Left lung (tissue), 10 donors: Measurements from ENCODE around the gene MAU2. TPM values are rescaled to one million over a fixed set of nuclear protein-coding genes. Genes with fewer than 3 reads are reported as not detected.

Source experiments
- ATAC-seq: fragments of 200-7000 bp; cut with Tn5 transposase; one replicate; pipeline ENCODE4 v1.9.1; 2020; ENCODE audit warnings: moderate library complexity
- DNase-seq, 4 donors: peaks; one replicate each; pipeline ENCODE4 v3.0.0-alpha.2; 2013 to 2020
- H3K27ac ChIP-seq, 2 donors: fragments of 200-600 bp; sonication (generic) in 1 of 2; one replicate each; pipeline versions ENCODE4 v1.5.0 to v1.8.0; 2020 to 2021
- H3K27me3 ChIP-seq, 2 donors: fragments of 200-600 bp; sonication (generic) in 1 of 2; one replicate each; pipeline versions ENCODE4 v1.5.0 to v1.8.0; 2020 to 2021
- H3K36me3 ChIP-seq, 2 donors: fragments of 200-600 bp; sonication (generic) in 1 of 2; one replicate each; pipeline versions ENCODE4 v1.5.0 to v1.8.0; 2020 to 2021
- H3K4me1 ChIP-seq, 2 donors: fragments of 200-600 bp; one replicate each; pipeline ENCODE4 v1.8.0; 2021
- H3K4me3 ChIP-seq, 2 donors: fragments of 200-600 bp; sonication (generic) in 1 of 2; one replicate each; pipeline versions ENCODE4 v1.5.0 to v1.8.0; 2020 to 2021; ENCODE audit warnings: mild to moderate bottlenecking in 1 of 2
- H3K9me3 ChIP-seq, 2 donors: fragments of 200-600 bp; sonication (generic) in 1 of 2; one replicate each; pipeline versions ENCODE4 v1.5.0 to v1.8.0; 2020 to 2021
- intact Hi-C, 2 donors: fragments of 100-400 bp; cut with DNase I; formaldehyde crosslinking; loops; one replicate each; pipeline versions ENCODE4 v1.11.2 to v1.14.2; 2022
- polyA plus RNA-seq, 6 donors: library from polyadenylated mRNA; unstranded; fragments of 120-200 nt; gene quantifications; one replicate each; pipeline ENCODE4 v1.2.1, GENCODE V29; 2013; ENCODE audit not compliant: insufficient read length in 6 of 6
- total RNA-seq, 2 donors: library from RNA; stranded (reverse); fragmentation: NEBNext Ultra II Directional; extraction: Animal tissue kit (Norgen Biotek cat#: 25700); gene quantifications; one replicate each; pipeline ENCODE4 v1.2.1, GENCODE V29; 2021
- TF ChIP-seq, protein P1 (sequence below), 2 donors: fragments of 200-600 bp; sonication (generic) in 1 of 2; IDR thresholded peaks; one replicate each; pipeline versions ENCODE4 v1.5.0 to v1.8.0; 2021; ENCODE audit warnings: antibody characterized with exemption in 2 of 2
- donor health status: DM: no; HTN: yes; CAD: no.
- donor health status: DM: no; HTN: no; CAD: no.

MAU2 gene
- total and polyA plus RNA-seq, 8 donors = 46.7 to 80.3 (median 65.3) TPM

DNA sequence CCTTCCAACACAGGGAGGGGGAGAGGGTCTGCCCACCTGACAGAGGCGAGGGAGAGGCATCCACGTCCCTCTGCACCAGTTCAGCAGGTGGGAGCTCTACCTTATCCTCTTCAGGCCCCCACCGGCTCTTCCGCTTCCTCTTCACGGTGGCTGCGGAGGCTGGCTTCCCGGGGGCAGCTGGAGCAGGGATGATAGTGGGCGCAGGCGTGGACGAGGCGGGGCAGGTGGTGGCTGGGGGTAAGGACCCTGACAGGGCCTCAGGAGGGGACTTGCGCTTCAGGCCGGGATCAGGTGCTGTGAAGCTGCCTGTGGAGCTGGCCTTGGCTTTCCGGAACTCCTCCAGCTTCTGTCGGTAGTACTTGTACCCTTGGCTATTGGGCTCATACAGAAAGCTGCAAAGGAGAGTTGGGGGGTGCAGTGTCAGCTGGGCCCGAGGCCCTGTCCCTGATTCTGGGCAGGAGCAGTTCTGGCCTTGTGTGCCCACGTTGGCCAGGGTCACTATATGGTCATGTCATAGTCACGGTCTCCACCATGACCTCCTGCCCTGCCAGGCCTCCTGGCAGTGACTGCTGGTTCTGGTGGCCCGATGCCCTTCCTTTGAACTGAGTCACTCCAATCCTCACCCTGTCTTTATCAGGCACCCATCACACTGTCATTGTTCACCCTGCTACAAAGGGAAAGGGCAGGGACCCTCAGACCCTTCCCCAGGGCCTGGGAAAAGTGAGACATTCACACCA lies 23.5 kb upstream of the MAU2 start:
- peaks cover 0 to 95% of the 10 kb centered on the region in 2 donors for H3K36me3 ChIP-seq
- no peak for ATAC-seq

DNA sequence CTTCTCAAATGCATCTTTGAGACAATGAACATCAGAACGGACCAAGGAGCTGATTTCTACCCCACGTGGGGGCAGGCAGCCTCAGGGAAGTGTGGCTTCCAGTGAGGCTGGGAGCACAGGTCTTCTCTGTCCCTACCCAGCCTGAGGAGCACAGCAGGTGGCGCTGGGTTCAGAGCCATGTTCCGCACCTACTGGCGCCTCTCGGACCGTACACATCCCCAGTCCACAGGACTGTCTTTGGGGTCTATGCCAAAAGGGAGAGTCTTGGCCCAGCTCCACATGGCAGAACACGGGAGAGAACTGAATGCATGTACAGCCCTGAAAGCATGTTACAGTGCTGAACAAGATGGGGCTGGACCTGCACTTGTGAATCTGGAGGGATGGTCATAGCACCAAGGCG lies 22.9 kb upstream of the MAU2 start:
- intact Hi-C loops = no loop called here
- no peaks in the 10 kb centered on the region for H3K27me3 ChIP-seq
- no peak for ATAC-seq
- peaks cover 0 to 95% of the 10 kb centered on the region in 2 donors for H3K36me3 ChIP-seq
- no peak for DNase-seq
- no peak overlapping the region for H3K4me3 ChIP-seq
- TF ChIP-seq, protein P1, sequence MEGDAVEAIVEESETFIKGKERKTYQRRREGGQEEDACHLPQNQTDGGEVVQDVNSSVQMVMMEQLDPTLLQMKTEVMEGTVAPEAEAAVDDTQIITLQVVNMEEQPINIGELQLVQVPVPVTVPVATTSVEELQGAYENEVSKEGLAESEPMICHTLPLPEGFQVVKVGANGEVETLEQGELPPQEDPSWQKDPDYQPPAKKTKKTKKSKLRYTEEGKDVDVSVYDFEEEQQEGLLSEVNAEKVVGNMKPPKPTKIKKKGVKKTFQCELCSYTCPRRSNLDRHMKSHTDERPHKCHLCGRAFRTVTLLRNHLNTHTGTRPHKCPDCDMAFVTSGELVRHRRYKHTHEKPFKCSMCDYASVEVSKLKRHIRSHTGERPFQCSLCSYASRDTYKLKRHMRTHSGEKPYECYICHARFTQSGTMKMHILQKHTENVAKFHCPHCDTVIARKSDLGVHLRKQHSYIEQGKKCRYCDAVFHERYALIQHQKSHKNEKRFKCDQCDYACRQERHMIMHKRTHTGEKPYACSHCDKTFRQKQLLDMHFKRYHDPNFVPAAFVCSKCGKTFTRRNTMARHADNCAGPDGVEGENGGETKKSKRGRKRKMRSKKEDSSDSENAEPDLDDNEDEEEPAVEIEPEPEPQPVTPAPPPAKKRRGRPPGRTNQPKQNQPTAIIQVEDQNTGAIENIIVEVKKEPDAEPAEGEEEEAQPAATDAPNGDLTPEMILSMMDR (IDR thresholded peaks at IDR 0.05) = no peak
- H3K27ac ChIP-seq = no peak overlapping the region
- peaks cover 0 to 3% of the 10 kb centered on the region in 2 donors for H3K9me3 ChIP-seq
- H3K4me1 ChIP-seq = no peaks in the 10 kb centered on the region

More for the DNA sequence above, 23.5 kb upstream of the MAU2 start:
- Histone ChIP-seq H3K9me3 (peaks cover 0 to 6% of the 10 kb centered on the region in 2 donors), H3K4me1 (no peaks in the 10 kb centered on the region), H3K27me3 (no peaks in the 10 kb centered on the region), H3K4me3 (no peak overlapping the region), H3K27ac (no peak overlapping the region)
- intact Hi-C loops = no loop called here
- no peak for DNase-seq
- TF ChIP-seq, protein P1 (IDR thresholded peaks at IDR 0.05) = no peak

DNA sequence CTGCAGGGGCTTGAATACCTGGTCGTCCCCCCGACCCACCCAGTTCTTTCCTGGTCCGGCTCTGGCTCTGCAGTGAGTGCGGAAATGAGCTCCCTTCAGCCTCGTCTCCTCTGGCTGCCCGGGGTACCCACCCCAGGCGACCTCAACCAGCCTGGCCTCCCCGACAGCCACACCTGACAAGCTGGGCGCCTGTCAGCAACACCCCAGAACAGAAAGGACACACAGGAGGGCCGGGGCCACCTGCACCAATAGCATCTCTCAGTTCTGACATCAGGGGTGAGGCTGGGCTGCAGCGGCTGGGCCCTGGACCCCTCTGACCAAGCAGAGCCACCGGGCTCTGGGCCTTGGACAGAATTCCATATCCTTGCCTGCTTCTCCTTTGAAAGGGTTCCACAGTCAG lies 20.0 kb upstream of the MAU2 start:
- intact Hi-C loops = no loop called here
- DNase-seq (peak in 1 of 4 donors; percentile 54), ATAC-seq (no peak)
- no peak overlapping the region for H3K4me3 ChIP-seq
- peaks cover 0 to 95% of the 10 kb centered on the region in 2 donors for H3K36me3 ChIP-seq
- H3K9me3 ChIP-seq = no peaks in the 10 kb centered on the region
- H3K27ac ChIP-seq = no peak overlapping the region
- H3K4me1 ChIP-seq = no peaks in the 10 kb centered on the region
- TF ChIP-seq, protein P1 (IDR thresholded peaks at IDR 0.05) = no peak
- no peaks in the 10 kb centered on the region for H3K27me3 ChIP-seq

DNA sequence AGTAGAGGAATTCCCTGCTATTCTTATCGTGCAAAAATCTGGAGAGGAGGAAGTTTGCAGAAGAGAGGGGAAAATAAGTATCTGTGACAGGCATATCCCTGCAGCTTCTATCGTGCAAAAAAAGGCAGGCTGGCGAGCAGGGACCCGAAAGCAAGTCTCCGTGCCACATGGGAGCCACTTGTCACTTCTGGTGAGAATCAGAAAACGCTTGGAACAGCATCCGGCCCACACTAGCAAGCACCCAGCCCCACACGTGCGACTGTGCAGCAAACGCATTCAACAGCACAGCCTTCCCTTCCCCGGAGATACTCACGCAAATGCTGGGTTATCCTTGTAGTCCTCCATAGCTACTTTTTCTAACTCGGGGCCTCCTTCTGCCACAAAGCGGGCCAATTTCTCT lies 17.2 kb upstream of the MAU2 start:
- Histone ChIP-seq H3K9me3 (no peaks in the 10 kb centered on the region), H3K4me3 (no peak overlapping the region), H3K36me3 (peaks cover 0 to 95% of the 10 kb centered on the region in 2 donors), H3K27ac (no peak overlapping the region), H3K27me3 (no peaks in the 10 kb centered on the region), H3K4me1 (no peaks in the 10 kb centered on the region)
- ATAC-seq (no peak), DNase-seq (no peak)
- intact Hi-C loops = no loop called here
- TF ChIP-seq, protein P1 (IDR thresholded peaks at IDR 0.05) = no peak

DNA sequence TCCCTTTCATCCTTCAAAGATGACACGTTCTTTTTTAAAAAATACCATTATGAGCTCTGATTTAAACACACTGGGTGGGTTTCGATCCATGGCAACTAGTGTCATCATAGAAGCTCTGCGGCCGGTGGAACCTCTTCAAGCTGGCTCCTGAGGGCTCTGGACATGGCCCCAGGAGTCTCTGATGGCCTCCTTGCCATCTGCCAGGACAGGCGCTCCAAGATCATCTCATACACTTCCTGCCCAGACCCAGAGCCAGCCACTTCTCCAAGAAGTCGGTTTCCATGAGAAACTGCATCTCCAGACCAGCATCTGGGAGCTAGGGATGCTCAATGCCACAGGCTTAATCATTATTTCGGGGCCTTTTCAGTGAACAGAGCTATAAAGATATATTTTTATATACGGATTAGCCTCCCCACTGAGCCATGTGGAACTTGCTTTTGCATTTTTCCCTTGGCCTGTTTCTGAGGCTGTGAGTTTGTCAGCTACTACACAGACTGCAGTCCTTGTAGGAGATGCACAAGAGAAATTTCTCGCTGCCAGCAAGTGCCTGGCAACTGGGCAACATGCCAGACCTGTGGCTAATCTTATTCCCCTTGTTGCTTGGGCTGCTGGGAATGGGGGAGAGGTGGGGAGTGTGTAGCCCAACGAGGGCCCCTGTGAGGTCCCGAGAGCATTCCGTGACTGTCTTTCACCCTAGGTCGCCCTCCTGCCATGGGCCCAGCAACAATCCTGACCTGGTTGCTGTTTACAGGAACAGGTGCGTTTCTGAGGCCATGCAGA lies 16.3 kb upstream of the MAU2 start:
- Histone ChIP-seq H3K9me3 (no peaks in the 10 kb centered on the region), H3K27me3 (no peaks in the 10 kb centered on the region), H3K27ac (no peak overlapping the region), H3K4me1 (no peaks in the 10 kb centered on the region), H3K4me3 (no peak overlapping the region), H3K36me3 (peaks cover 0 to 99% of the 10 kb centered on the region in 2 donors)
- TF ChIP-seq, protein P1 (IDR thresholded peaks at IDR 0.05) = no peak
- no peak for ATAC-seq
- intact Hi-C loops = no loop called here
- DNase-seq = no peak
